H9 (cell line): ENCODE data around the gene RAB11B. TPM values are rescaled to one million over a fixed set of nuclear protein-coding genes. Genes with fewer than 3 reads are reported as not detected.

ENCODE experiments used
- DNase-seq: peaks from one replicate; pipeline ENCODE4 v3.0.0-alpha.2; 2017
- H2AFZ ChIP-seq: one replicate; pipeline ENCODE4 v1.6.1; 2013; ENCODE audit warnings: mild to moderate bottlenecking, low read length, control low read depth, moderate library complexity
- H2AK5ac ChIP-seq: 2 replicates; pipeline ENCODE4 v1.6.1; 2013; ENCODE audit warnings: low read length, control low read depth, mixed read lengths; ENCODE audit not compliant: insufficient read length
- H2BK120ac ChIP-seq: one replicate; pipeline ENCODE4 v1.6.1; 2013; ENCODE audit warnings: low read depth, mild to moderate bottlenecking, low read length, control low read depth, inconsistent platforms; ENCODE audit not compliant: poor library complexity, severe bottlenecking
- H2BK12ac ChIP-seq: 2 replicates; pipeline ENCODE4 v1.6.1; 2013; ENCODE audit warnings: low read length, control low read depth, mixed read lengths, low read depth; ENCODE audit not compliant: insufficient read length
- H2BK15ac ChIP-seq: 2 replicates; pipeline ENCODE4 v1.6.1; 2013; ENCODE audit warnings: low read depth, low read length, control low read depth
- H2BK20ac ChIP-seq: one replicate; pipeline ENCODE4 v1.6.1; 2013; ENCODE audit warnings: low read depth, mild to moderate bottlenecking, low read length, control low read depth, inconsistent platforms; ENCODE audit not compliant: poor library complexity, severe bottlenecking
- H2BK5ac ChIP-seq: 2 replicates; pipeline ENCODE4 v1.6.1; 2013; ENCODE audit warnings: low read length, control low read depth, mixed read lengths; ENCODE audit not compliant: insufficient read length
- H3K14ac ChIP-seq: 2 replicates; pipeline ENCODE4 v1.6.1; 2013; ENCODE audit warnings: low read length, control low read depth; ENCODE audit not compliant: insufficient read depth
- H3K18ac ChIP-seq: 2 replicates; pipeline ENCODE4 v1.6.1; 2013; ENCODE audit warnings: low read depth, mild to moderate bottlenecking, mixed read lengths, low read length, control low read depth; ENCODE audit not compliant: insufficient read length
- H3K23ac ChIP-seq: 2 replicates; pipeline ENCODE4 v1.6.1; 2013; ENCODE audit warnings: low read length, control low read depth, mixed read lengths, low read depth; ENCODE audit not compliant: insufficient read length
- H3K23me2 ChIP-seq: 2 replicates; pipeline ENCODE4 v1.6.1; 2013; ENCODE audit warnings: low read depth, mild to moderate bottlenecking, mixed read lengths, low read length, control low read depth; ENCODE audit not compliant: insufficient read length, poor library complexity, severe bottlenecking
- H3K27ac ChIP-seq: 2 replicates; pipeline ENCODE4 v1.5.1; 2013; ENCODE audit warnings: low read length, control low read depth, mixed read lengths, low read depth; ENCODE audit not compliant: insufficient read length
- H3K27me3 ChIP-seq: 2 replicates; pipeline ENCODE4 v1.6.1; 2013; ENCODE audit warnings: low read length, control low read depth, inconsistent platforms; ENCODE audit not compliant: insufficient read depth
- H3K4ac ChIP-seq: 2 replicates; pipeline ENCODE4 v1.6.1; 2013; ENCODE audit warnings: low read depth, mild to moderate bottlenecking, control low read depth, inconsistent platforms, low read length, moderate library complexity
- H3K4me1 ChIP-seq: 2 replicates; pipeline ENCODE4 v1.6.1; 2013; ENCODE audit warnings: low read length, control low read depth, inconsistent platforms; ENCODE audit not compliant: insufficient read depth
- H3K4me2 ChIP-seq: 2 replicates; pipeline ENCODE4 v1.6.1; 2013; ENCODE audit warnings: low read length, control low read depth, mixed read lengths; ENCODE audit not compliant: insufficient read length, insufficient read depth
- H3K56ac ChIP-seq: 2 replicates; pipeline ENCODE4 v1.6.1; 2013; ENCODE audit warnings: low read depth, mild to moderate bottlenecking, mixed read lengths, low read length, control low read depth; ENCODE audit not compliant: insufficient read length
- H3K79me1 ChIP-seq: 2 replicates; pipeline ENCODE4 v1.6.1; 2013; ENCODE audit warnings: low read depth, mild to moderate bottlenecking, moderate library complexity, low read length, control low read depth, inconsistent platforms; ENCODE audit not compliant: insufficient read depth, poor library complexity, severe bottlenecking
- H3K79me2 ChIP-seq: 2 replicates; pipeline ENCODE4 v1.6.1; 2013; ENCODE audit warnings: low read length, control low read depth, inconsistent platforms; ENCODE audit not compliant: insufficient read depth
- H3K9ac ChIP-seq: 2 replicates; pipeline ENCODE4 v1.6.1; 2013; ENCODE audit warnings: low read length, control low read depth, mixed read lengths; ENCODE audit not compliant: insufficient read length; ENCODE audit errors: extremely low read depth
- H3K9me3 ChIP-seq: one replicate; pipeline ENCODE4 v1.6.1; 2013; ENCODE audit warnings: low read depth, low read length, inconsistent platforms; ENCODE audit not compliant: control insufficient read depth
- H3T11ph ChIP-seq: one replicate; pipeline ENCODE4 v1.6.1; 2013; ENCODE audit warnings: mild to moderate bottlenecking, low read length, control low read depth, inconsistent platforms
- H4K20me1 ChIP-seq: one replicate; pipeline ENCODE4 v1.6.1; 2013; ENCODE audit not compliant: control insufficient read depth, insufficient read length, insufficient read depth
- H4K5ac ChIP-seq: 2 replicates; pipeline ENCODE4 v1.6.1; 2013; ENCODE audit warnings: low read depth, mild to moderate bottlenecking, mixed read lengths, low read length, control low read depth; ENCODE audit not compliant: insufficient read length
- H4K8ac ChIP-seq: replicated peaks from 2 replicates; pipeline ENCODE4 v1.6.1; 2013; ENCODE audit warnings: low read length, control low read depth, mixed read lengths, low read depth; ENCODE audit not compliant: insufficient read length
- H4K91ac ChIP-seq: 2 replicates; pipeline ENCODE4 v1.6.1; 2013; ENCODE audit warnings: low read depth, mild to moderate bottlenecking, moderate library complexity, mixed read lengths, low read length, control low read depth; ENCODE audit not compliant: insufficient read length
- H3K27ac Mint-ChIP-seq, 3 experiments: 2 replicates in 2 of 3; 3 replicates in 1 of 3; pipeline ENCODE4 v1.8.0; 2020 to 2021; ENCODE audit warnings: mixed read lengths in 3 of 3, mild to moderate bottlenecking in 1 of 3, moderate library complexity in 1 of 3
- H3K27me3 Mint-ChIP-seq: 2 replicates; pipeline ENCODE4 v1.8.0; 2021; ENCODE audit warnings: low read depth, mild to moderate bottlenecking, moderate library complexity, mixed read lengths
- H3K36me3 Mint-ChIP-seq, 3 experiments: 2 replicates in 2 of 3; 3 replicates in 1 of 3; pipeline ENCODE4 v1.8.0; 2020 to 2021; ENCODE audit warnings: low read depth in 3 of 3, mixed read lengths in 3 of 3; ENCODE audit not compliant: insufficient read depth in 1 of 3
- H3K4me1 Mint-ChIP-seq, 2 experiments: 2 replicates each; pipeline ENCODE4 v1.8.0; 2020; ENCODE audit warnings: mixed read lengths in 2 of 2
- H3K4me3 Mint-ChIP-seq, 2 experiments: 2 replicates in 1 of 2; 3 replicates in 1 of 2; pipeline ENCODE4 v1.8.0; 2020 to 2021; ENCODE audit warnings: mild to moderate bottlenecking in 2 of 2, mixed read lengths in 2 of 2, moderate library complexity in 1 of 2
- H3K9me3 Mint-ChIP-seq, 2 experiments: 2 replicates in 1 of 2; 3 replicates in 1 of 2; pipeline ENCODE4 v1.8.0; 2020; ENCODE audit warnings: mild to moderate bottlenecking in 2 of 2, mixed read lengths in 2 of 2, moderate library complexity in 1 of 2
- WGBS: extraction: QIAGEN DNeasy Blood & Tissue Kit; methylation state at CpG from one replicate; pipeline ENCODE4 v1.1.7; 2013; ENCODE audit warnings: missing lambda C conversion rate, low lambda C conversion rate, mixed read lengths; ENCODE audit not compliant: insufficient read length; ENCODE audit errors: extremely low coverage; 5-methylcytosine and 5-hydroxymethylcytosine counted together
- total RNA-seq: library from RNA; stranded (reverse); gene quantifications from 2 replicates; pipeline ENCODE4 v1.2.1, GENCODE V29; 2021
- TF ChIP-seq, protein P1 (sequence below): fragments of 200-600 bp; sonication (generic); conservative IDR thresholded peaks from 3 replicates; pipeline ENCODE4 v1.8.0; 2021; ENCODE audit warnings: antibody characterized with exemption, mild to moderate bottlenecking

Gene RAB11B
- total RNA-seq, 1 experiment from 2014 or later, result 106 TPM

DNA sequence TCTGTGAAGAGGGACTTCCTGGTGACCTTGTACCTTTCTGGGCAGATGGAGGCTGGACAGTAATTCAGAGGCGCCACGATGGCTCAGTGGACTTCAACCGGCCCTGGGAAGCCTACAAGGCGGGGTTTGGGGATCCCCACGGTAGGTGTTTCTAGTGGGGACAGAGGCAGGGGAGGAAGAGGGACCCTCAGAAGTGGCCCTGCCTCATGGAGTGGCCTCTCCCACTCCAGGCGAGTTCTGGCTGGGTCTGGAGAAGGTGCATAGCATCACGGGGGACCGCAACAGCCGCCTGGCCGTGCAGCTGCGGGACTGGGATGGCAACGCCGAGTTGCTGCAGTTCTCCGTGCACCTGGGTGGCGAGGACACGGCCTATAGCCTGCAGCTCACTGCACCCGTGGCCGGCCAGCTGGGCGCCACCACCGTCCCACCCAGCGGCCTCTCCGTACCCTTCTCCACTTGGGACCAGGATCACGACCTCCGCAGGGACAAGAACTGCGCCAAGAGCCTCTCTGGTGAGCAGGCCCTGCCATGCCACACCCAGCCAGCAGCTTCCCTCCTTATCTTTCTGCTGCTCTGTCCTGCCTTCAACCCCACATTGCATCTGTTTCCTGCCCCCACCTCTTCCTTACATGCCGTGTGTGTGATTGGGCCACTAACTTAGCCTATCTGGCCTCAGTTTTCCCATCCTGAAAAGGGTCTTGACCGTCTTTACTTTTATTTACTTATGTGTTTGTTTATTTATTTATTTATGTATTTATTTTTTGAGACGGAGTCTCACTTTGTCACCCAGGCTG lies 19.0 kb upstream of the RAB11B start:
- H2BK5ac ChIP-seq, result no peak overlapping the region
- no peaks in the 10 kb centered on the region for H4K20me1 ChIP-seq
- H3K27me3 Mint-ChIP-seq, result peaks cover 16% of the 10 kb centered on the region
- H2AK5ac ChIP-seq, result no peak overlapping the region
- H2BK12ac ChIP-seq, result no peak overlapping the region
- no CpG with 5 or more reads among the region's 28 CpGs for WGBS
- no peaks in the 10 kb centered on the region for H3K9me3 ChIP-seq
- 0 out of 7 replicates have a peak overlapping the region, but pooled peaks of 1 of the 3 experiments have one; percentile 7 for H3K27ac Mint-ChIP-seq
- no peak overlapping the region for H3K18ac ChIP-seq
- no peak overlapping the region for H3K56ac ChIP-seq
- no peaks in the 10 kb centered on the region for H3K79me2 ChIP-seq
- H3K4me2 ChIP-seq, result no peak overlapping the region
- H3K27ac ChIP-seq, result no peak overlapping the region
- H2BK20ac ChIP-seq, result no peak overlapping the region
- H2BK120ac ChIP-seq, result no peak overlapping the region
- H3K23ac ChIP-seq, result no peak overlapping the region
- no peaks in the 10 kb centered on the region for H3K27me3 ChIP-seq
- no peak overlapping the region; a peak in 1 of 5 replicates for H3K4me3 Mint-ChIP-seq
- no peak overlapping the region for H4K91ac ChIP-seq
- TF ChIP-seq, protein P1, sequence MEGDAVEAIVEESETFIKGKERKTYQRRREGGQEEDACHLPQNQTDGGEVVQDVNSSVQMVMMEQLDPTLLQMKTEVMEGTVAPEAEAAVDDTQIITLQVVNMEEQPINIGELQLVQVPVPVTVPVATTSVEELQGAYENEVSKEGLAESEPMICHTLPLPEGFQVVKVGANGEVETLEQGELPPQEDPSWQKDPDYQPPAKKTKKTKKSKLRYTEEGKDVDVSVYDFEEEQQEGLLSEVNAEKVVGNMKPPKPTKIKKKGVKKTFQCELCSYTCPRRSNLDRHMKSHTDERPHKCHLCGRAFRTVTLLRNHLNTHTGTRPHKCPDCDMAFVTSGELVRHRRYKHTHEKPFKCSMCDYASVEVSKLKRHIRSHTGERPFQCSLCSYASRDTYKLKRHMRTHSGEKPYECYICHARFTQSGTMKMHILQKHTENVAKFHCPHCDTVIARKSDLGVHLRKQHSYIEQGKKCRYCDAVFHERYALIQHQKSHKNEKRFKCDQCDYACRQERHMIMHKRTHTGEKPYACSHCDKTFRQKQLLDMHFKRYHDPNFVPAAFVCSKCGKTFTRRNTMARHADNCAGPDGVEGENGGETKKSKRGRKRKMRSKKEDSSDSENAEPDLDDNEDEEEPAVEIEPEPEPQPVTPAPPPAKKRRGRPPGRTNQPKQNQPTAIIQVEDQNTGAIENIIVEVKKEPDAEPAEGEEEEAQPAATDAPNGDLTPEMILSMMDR, result no peak
- DNase-seq, result no peak
- peaks cover 4% of the 10 kb centered on the region; the same call in 1 of the 2 replicates for H3K4me1 ChIP-seq
- H3K9me3 Mint-ChIP-seq, result no peaks in the 10 kb centered on the region
- peaks cover 17 to 22% of the 10 kb centered on the region in 2 experiments for H3K4me1 Mint-ChIP-seq
- H3T11ph ChIP-seq, result no peak overlapping the region
- no peak overlapping the region for H3K14ac ChIP-seq
- H2BK15ac ChIP-seq, result no peak overlapping the region
- H3K79me1 ChIP-seq, result no peaks in the 10 kb centered on the region
- H3K23me2 ChIP-seq, result no peaks in the 10 kb centered on the region
- H4K5ac ChIP-seq, result no peak overlapping the region
- H3K9ac ChIP-seq, result no peak overlapping the region
- no peak overlapping the region for H3K4ac ChIP-seq
- peaks cover 2 to 16% (median 12%) of the 10 kb centered on the region in 3 experiments; a peak in 5 of 7 replicates for H3K36me3 Mint-ChIP-seq
- H2AFZ ChIP-seq, result no peak overlapping the region
- no peak overlapping the region for H4K8ac ChIP-seq
